ENCODE data around the gene PPIG. TPM values are rescaled to one million over a fixed set of nuclear protein-coding genes. Genes with fewer than 3 reads are reported as not detected.

Gene PPIG
- total and polyA plus RNA-seq, 2 experiments from 2014 or later: 40.7 to 157 TPM

- no peaks in the 10 kb centered on the region for H3K9me2 ChIP-seq (ENCODE audit: insufficient read depth)
- Mint-ChIP-seq H3K27me3 (ENCODE audit: insufficient read depth, low read depth, poor library complexity) (peaks cover 6% of the 10 kb centered on the region), H3K27ac (no peak overlapping the region), H3K36me3 (ENCODE audit: low read depth) (peaks cover 7% of the 10 kb centered on the region; the same call in 1 of the 3 replicates), H3K4me3 (no peak overlapping the region), H3K4me1 (no peaks in the 10 kb centered on the region; the same call in 2 of the 3 replicates), H3K9me3 (peaks cover 31% of the 10 kb centered on the region)
- no peak for DNase-seq (ENCODE audit: low spot score)
- H3K27ac ChIP-seq (ENCODE audit: low read depth): no peak overlapping the region
- H4K20me1 ChIP-seq (replicated peaks; ENCODE audit: insufficient read depth): no peaks in the 10 kb centered on the region
- H3K79me2 ChIP-seq (replicated peaks; ENCODE audit: insufficient read depth): no peaks in the 10 kb centered on the region
- no peak for TF ChIP-seq ZNF462 (CRISPR knock-in tag; IDR thresholded peaks at IDR 0.05)
- no peak for TF ChIP-seq EZH2 (IDR thresholded peaks at IDR 0.05; ENCODE audit: low read depth, unreplicated experiment)
- TF ChIP-seq ZNF114 (CRISPR knock-in tag; IDR thresholded peaks at IDR 0.05): no peak
- TF ChIP-seq ZNF331 (CRISPR knock-in tag; IDR thresholded peaks at IDR 0.05; ENCODE audit: low read depth): no peak
- no peak for TF ChIP-seq REST (IDR thresholded peaks at IDR 0.05; ENCODE audit: unreplicated experiment)
- no peak for TF ChIP-seq EZH2phosphoT487 (IDR thresholded peaks at IDR 0.05; ENCODE audit: unreplicated experiment)
- TF ChIP-seq POLR2AphosphoS5 (IDR thresholded peaks at IDR 0.05; ENCODE audit: low read depth): no peak
- no peak for TF ChIP-seq NANOG (IDR thresholded peaks at IDR 0.05; ENCODE audit: borderline replicate concordance)
- TF ChIP-seq STAT1 (IDR thresholded peaks at IDR 0.05; ENCODE audit: unreplicated experiment): no peak
- TF ChIP-seq CTCF (conservative IDR thresholded peaks at IDR 0.05; ENCODE audit: low read depth in 2 of 2): no peak
- no peak for TF ChIP-seq ETS1 (IDR thresholded peaks at IDR 0.05)
- TF ChIP-seq JUNB (IDR thresholded peaks at IDR 0.05; ENCODE audit: unreplicated experiment): no peak
- TF ChIP-seq CREB1 (CRISPR knock-in tag; IDR thresholded peaks at IDR 0.05; ENCODE audit: low read depth): no peak
- H3K4me3 ChIP-seq: no peak overlapping the region
- H3K36me3 ChIP-seq (ENCODE audit: insufficient read depth): peaks cover 4% of the 10 kb centered on the region; the same call in 1 of the 2 replicates
- no peaks in the 10 kb centered on the region for H3K4me1 ChIP-seq (ENCODE audit: insufficient read depth)
- H3K4me2 ChIP-seq: no peak overlapping the region
- no peaks in the 10 kb centered on the region for H3K27me3 ChIP-seq (ENCODE audit: insufficient read depth)
- H3F3A ChIP-seq (replicated peaks; ENCODE audit: low read depth): no peaks in the 10 kb centered on the region
- H2AFZ ChIP-seq: no peak overlapping the region
- no peak for ATAC-seq
Observed at GRCh38 chr2:169579044-169579443, 5.1 kb upstream of the PPIG start.

Data from GM23338 (cell line).